Gastroesophageal sphincter (tissue), 3 donors: ENCODE results near the gene MPRIP.

ENCODE experiments used
- POLR2AphosphoS5 ChIP-seq: sonication (generic); formaldehyde crosslinking; IDR thresholded peaks from one replicate; pipeline ENCODE4 v1.6.1; 2017; ENCODE audit warnings: antibody characterized with exemption
- TF ChIP-seq, protein P1 (sequence below), 4 experiments: fragments of 200-600 bp in 2 of 4; fragments of 450-650 bp in 2 of 4; sonication (generic) in 1 of 4; IDR thresholded peaks; one replicate each; pipeline ENCODE4 v1.5.1; 2017 to 2019; ENCODE audit warnings: antibody characterized with exemption in 4 of 4, mild to moderate bottlenecking in 2 of 4, moderate library complexity in 2 of 4

DNA sequence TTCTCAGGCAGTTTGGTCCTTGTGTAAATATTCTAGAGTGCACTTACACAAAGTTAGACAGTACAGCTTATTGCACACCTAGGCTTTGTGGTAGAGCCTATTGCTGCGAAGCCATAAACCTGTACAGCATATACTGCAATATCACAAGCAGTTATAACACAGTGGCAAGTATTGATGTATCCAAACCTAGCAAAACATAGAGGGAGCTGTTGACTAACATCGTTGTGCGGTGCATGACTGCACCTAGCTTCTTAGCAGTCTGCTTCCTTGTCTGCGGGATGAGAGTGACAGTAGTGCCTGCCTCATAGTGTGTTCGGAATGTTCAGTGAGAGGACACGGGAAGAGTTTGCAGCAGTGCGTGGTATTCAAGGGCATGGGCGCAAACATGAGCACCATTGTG is 78.9 kb downstream of the MPRIP start:
- TF ChIP-seq POLR2AphosphoS5: no peak
- TF ChIP-seq, protein P1, sequence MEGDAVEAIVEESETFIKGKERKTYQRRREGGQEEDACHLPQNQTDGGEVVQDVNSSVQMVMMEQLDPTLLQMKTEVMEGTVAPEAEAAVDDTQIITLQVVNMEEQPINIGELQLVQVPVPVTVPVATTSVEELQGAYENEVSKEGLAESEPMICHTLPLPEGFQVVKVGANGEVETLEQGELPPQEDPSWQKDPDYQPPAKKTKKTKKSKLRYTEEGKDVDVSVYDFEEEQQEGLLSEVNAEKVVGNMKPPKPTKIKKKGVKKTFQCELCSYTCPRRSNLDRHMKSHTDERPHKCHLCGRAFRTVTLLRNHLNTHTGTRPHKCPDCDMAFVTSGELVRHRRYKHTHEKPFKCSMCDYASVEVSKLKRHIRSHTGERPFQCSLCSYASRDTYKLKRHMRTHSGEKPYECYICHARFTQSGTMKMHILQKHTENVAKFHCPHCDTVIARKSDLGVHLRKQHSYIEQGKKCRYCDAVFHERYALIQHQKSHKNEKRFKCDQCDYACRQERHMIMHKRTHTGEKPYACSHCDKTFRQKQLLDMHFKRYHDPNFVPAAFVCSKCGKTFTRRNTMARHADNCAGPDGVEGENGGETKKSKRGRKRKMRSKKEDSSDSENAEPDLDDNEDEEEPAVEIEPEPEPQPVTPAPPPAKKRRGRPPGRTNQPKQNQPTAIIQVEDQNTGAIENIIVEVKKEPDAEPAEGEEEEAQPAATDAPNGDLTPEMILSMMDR (IDR thresholded peaks at IDR 0.05): no peak
